ENCODE measurements around the gene SAT1.

DNA sequence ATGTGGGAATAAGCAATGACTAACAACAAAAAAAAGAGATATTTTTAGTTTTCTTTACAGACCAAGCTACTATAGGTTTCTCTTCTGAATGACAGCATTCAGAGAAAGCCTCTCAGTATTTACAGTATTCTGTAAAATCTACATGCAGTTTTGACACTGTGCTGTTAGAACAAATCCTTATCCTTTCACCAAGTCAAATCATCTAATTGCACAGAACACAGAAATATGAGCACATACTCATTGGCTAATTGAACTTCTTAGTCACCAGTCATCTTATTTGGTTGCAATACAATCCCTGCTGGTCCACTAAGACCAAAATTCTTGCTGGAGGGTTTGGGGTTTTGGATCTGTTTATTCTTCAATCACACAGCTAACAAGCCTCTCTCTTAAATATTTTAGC lies 45.6 kb upstream of the SAT1 start:
- TF ChIP-seq, protein P1, sequence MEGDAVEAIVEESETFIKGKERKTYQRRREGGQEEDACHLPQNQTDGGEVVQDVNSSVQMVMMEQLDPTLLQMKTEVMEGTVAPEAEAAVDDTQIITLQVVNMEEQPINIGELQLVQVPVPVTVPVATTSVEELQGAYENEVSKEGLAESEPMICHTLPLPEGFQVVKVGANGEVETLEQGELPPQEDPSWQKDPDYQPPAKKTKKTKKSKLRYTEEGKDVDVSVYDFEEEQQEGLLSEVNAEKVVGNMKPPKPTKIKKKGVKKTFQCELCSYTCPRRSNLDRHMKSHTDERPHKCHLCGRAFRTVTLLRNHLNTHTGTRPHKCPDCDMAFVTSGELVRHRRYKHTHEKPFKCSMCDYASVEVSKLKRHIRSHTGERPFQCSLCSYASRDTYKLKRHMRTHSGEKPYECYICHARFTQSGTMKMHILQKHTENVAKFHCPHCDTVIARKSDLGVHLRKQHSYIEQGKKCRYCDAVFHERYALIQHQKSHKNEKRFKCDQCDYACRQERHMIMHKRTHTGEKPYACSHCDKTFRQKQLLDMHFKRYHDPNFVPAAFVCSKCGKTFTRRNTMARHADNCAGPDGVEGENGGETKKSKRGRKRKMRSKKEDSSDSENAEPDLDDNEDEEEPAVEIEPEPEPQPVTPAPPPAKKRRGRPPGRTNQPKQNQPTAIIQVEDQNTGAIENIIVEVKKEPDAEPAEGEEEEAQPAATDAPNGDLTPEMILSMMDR (IDR thresholded peaks at IDR 0.05), result no peak
- TF ChIP-seq POLR2A (IDR thresholded peaks at IDR 0.05), result no peak
